Cardiac septum (tissue), 1 donor: Measurements from ENCODE around the gene PLSCR3. TPM values are rescaled to one million over a fixed set of nuclear protein-coding genes. Genes with fewer than 3 reads are reported as not detected.

Experiments
- total RNA-seq: library from RNA; stranded (reverse); fragmentation: NEBNext Ultra II Directional; extraction: Animal tissue kit (Norgen Biotek cat#: 25700); gene quantifications from one replicate; pipeline ENCODE4 v1.2.1, GENCODE V29; 2021
- donor health status: DM: no; HTN: no; CAD: no.

Gene PLSCR3
- total RNA-seq, 1 donor from 2014 or later, result 16.8 TPM

Other genes with a start within 250 kb of the PLSCR3 start
- 0.54 TPM for gene ASGR1, start 215.2 kb downstream of the PLSCR3 start, total RNA-seq
- gene DLG4, start 174.7 kb downstream of the PLSCR3 start, total RNA-seq, result 16.0 TPM
- gene ACADVL, start 174.6 kb downstream of the PLSCR3 start, total RNA-seq, result 966 TPM
- gene DVL2, start 160.0 kb downstream of the PLSCR3 start, total RNA-seq, result 22.5 TPM
- 20.5 TPM for gene PHF23, start 155.1 kb downstream of the PLSCR3 start, total RNA-seq
- 449 TPM for gene GABARAP, start 152.1 kb downstream of the PLSCR3 start, total RNA-seq
- gene CTDNEP1, start 142.8 kb downstream of the PLSCR3 start, total RNA-seq, result 111 TPM
- gene ELP5, start 142.3 kb downstream of the PLSCR3 start, total RNA-seq, result 57.5 TPM
- gene CLDN7, start 132.0 kb downstream of the PLSCR3 start, total RNA-seq, result 0.75 TPM
- gene SLC2A4, start 112.8 kb downstream of the PLSCR3 start, total RNA-seq, result 73.5 TPM
- 1.2 TPM for gene YBX2, start 99.9 kb downstream of the PLSCR3 start, total RNA-seq
- gene EIF5A, start 86.9 kb downstream of the PLSCR3 start, total RNA-seq, result 263 TPM
- gene GPS2, start 79.2 kb downstream of the PLSCR3 start, total RNA-seq, result 49.0 TPM
- gene NEURL4, start 65.2 kb downstream of the PLSCR3 start, total RNA-seq, result 29.9 TPM
- gene ACAP1, start 58.0 kb downstream of the PLSCR3 start, total RNA-seq, result 16.4 TPM
- gene KCTD11, start 42.4 kb downstream of the PLSCR3 start, total RNA-seq, result 9.6 TPM
- not detected for gene TMEM95, start 39.4 kb downstream of the PLSCR3 start, total RNA-seq
- 2.0 TPM for gene TNK1, start 13.4 kb downstream of the PLSCR3 start, total RNA-seq
- 67.7 TPM for gene TMEM256, start 9.6 kb upstream of the PLSCR3 start, total RNA-seq
- 11.0 TPM for gene NLGN2, start 13.3 kb upstream of the PLSCR3 start, total RNA-seq
- gene SPEM1, start 25.8 kb upstream of the PLSCR3 start, total RNA-seq, result not detected
- gene SPEM2, start 31.1 kb upstream of the PLSCR3 start, total RNA-seq, result not detected
- not detected for gene SPEM3, start 34.3 kb upstream of the PLSCR3 start, total RNA-seq
- gene TMEM102, start 40.9 kb upstream of the PLSCR3 start, total RNA-seq, result 2.6 TPM
- gene FGF11, start 45.0 kb upstream of the PLSCR3 start, total RNA-seq, result 3.9 TPM
- gene CHRNB1, start 50.5 kb upstream of the PLSCR3 start, total RNA-seq, result 9.9 TPM
- gene ZBTB4, start 85.1 kb upstream of the PLSCR3 start, total RNA-seq, result 69.4 TPM
- not detected for gene SLC35G6, start 86.9 kb upstream of the PLSCR3 start, total RNA-seq
- gene POLR2A, start 89.8 kb upstream of the PLSCR3 start, total RNA-seq, result 56.4 TPM
- 33.9 TPM for gene TNFSF12, start 154.5 kb upstream of the PLSCR3 start, total RNA-seq
- gene TNFSF13, start 164.2 kb upstream of the PLSCR3 start, total RNA-seq, result 4.9 TPM
- gene SENP3, start 167.4 kb upstream of the PLSCR3 start, total RNA-seq, result 33.8 TPM
- gene CD68, start 185.1 kb upstream of the PLSCR3 start, total RNA-seq, result 11.4 TPM
- 22.4 TPM for gene MPDU1, start 189.3 kb upstream of the PLSCR3 start, total RNA-seq
- 1.1 TPM for gene SOX15, start 195.6 kb upstream of the PLSCR3 start, total RNA-seq
- gene FXR2, start 220.4 kb upstream of the PLSCR3 start, total RNA-seq, result 83.5 TPM
- gene SAT2, start 233.3 kb upstream of the PLSCR3 start, total RNA-seq, result 60.3 TPM
- 0.62 TPM for gene SHBG, start 235.6 kb upstream of the PLSCR3 start, total RNA-seq